NCI-H2107 treated with DMSO at 0.1 percent for 48 hours (cell line): ENCODE results near the gene ACVR1B.

Source experiments
- DNase-seq: peaks from one replicate; lab custom pipeline; 2025; ENCODE audit not compliant: unreplicated experiment; lab: John Stamatoyannopoulos, UW

The ACVR1B gene

GRCh38 chr12:52043386-52044212, 92.1 kb downstream of the ACVR1B start:
- no peak for DNase-seq

GRCh38 chr12:52044292-52044983, 92.9 kb downstream of the ACVR1B start:
- no peak for DNase-seq

- no peak for DNase-seq
Measured at GRCh38 chr12:52045794-52046199, 94.3 kb downstream of the ACVR1B start.
